ENCODE measurements around the gene CLEC9A.

The CLEC9A gene

DNA sequence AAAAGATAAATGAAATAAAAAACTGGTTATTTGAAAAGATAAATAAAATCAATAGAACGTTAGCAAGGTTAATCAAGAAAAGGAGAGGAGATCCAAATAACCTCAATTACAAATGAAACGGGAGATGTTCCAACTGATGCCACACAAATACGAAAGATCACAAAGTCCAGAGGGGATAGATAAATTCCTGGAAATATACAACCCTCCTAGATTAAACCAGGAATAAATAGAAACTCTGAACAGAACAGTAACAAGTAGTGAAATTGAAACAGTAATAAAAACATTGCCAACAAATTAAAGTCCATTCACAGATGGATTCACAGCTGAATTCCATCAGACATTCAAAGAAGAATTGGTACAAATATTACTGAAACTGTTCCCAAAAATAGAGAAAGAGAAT is 55.9 kb downstream of the CLEC9A start (continued):
- TF ChIP-seq ZNF112 (tag by site-specific recombination; IDR thresholded peaks at IDR 0.05) (no peak), GLIS1 (tag by site-specific recombination; IDR thresholded peaks at IDR 0.05) (no peak), ZNF155 (tag by site-specific recombination; IDR thresholded peaks at IDR 0.05) (no peak), ZNF514 (tag by site-specific recombination; IDR thresholded peaks at IDR 0.05) (no peak), ZNF530 (tag by site-specific recombination; IDR thresholded peaks at IDR 0.05; ENCODE audit: low read depth) (no peak), ZNF184 (tag by site-specific recombination; IDR thresholded peaks at IDR 0.05) (no peak)

DNA sequence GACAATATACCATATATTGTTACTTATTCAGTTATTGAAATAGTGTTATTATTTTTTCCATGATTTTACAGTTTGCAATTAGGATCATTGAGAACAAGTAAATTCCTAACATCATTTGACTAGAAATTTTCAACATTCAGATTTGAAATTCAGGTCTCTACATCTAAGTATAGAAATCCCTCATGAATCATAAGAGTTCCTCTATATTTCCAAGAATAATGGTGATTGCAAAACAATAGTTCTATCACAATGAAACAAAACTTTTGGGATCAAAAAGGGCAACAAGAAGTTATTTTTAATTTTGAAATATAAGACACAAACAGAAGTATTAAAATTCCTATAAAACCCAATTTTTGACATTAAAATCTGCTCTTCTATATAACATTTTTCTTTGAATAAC is 57.5 kb downstream of the CLEC9A start:
- TF ChIP-seq SP3 (tag by site-specific recombination; IDR thresholded peaks at IDR 0.05) (no peak), ZNF175 (tag by site-specific recombination; IDR thresholded peaks at IDR 0.05) (no peak)
- TF ChIP-seq, protein P1, sequence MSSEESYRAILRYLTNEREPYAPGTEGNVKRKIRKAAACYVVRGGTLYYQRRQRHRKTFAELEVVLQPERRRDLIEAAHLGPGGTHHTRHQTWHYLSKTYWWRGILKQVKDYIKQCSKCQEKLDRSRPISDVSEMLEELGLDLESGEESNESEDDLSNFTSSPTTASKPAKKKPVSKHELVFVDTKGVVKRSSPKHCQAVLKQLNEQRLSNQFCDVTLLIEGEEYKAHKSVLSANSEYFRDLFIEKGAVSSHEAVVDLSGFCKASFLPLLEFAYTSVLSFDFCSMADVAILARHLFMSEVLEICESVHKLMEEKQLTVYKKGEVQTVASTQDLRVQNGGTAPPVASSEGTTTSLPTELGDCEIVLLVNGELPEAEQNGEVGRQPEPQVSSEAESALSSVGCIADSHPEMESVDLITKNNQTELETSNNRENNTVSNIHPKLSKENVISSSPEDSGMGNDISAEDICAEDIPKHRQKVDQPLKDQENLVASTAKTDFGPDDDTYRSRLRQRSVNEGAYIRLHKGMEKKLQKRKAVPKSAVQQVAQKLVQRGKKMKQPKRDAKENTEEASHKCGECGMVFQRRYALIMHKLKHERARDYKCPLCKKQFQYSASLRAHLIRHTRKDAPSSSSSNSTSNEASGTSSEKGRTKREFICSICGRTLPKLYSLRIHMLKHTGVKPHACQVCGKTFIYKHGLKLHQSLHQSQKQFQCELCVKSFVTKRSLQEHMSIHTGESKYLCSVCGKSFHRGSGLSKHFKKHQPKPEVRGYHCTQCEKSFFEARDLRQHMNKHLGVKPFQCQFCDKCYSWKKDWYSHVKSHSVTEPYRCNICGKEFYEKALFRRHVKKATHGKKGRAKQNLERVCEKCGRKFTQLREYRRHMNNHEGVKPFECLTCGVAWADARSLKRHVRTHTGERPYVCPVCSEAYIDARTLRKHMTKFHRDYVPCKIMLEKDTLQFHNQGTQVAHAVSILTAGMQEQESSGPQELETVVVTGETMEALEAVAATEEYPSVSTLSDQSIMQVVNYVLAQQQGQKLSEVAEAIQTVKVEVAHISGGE (tag by site-specific recombination; conservative IDR thresholded peaks at IDR 0.05; ENCODE audit: low read depth) = no peak
- TF ChIP-seq, protein P2, sequence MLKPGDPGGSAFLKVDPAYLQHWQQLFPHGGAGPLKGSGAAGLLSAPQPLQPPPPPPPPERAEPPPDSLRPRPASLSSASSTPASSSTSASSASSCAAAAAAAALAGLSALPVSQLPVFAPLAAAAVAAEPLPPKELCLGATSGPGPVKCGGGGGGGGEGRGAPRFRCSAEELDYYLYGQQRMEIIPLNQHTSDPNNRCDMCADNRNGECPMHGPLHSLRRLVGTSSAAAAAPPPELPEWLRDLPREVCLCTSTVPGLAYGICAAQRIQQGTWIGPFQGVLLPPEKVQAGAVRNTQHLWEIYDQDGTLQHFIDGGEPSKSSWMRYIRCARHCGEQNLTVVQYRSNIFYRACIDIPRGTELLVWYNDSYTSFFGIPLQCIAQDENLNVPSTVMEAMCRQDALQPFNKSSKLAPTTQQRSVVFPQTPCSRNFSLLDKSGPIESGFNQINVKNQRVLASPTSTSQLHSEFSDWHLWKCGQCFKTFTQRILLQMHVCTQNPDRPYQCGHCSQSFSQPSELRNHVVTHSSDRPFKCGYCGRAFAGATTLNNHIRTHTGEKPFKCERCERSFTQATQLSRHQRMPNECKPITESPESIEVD (tag by site-specific recombination; IDR thresholded peaks at IDR 0.05) = no peak
- TF ChIP-seq, protein P3, sequence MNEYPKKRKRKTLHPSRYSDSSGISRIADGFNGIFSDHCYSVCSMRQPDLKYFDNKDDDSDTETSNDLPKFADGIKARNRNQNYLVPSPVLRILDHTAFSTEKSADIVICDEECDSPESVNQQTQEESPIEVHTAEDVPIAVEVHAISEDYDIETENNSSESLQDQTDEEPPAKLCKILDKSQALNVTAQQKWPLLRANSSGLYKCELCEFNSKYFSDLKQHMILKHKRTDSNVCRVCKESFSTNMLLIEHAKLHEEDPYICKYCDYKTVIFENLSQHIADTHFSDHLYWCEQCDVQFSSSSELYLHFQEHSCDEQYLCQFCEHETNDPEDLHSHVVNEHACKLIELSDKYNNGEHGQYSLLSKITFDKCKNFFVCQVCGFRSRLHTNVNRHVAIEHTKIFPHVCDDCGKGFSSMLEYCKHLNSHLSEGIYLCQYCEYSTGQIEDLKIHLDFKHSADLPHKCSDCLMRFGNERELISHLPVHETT (tag by site-specific recombination; IDR thresholded peaks at IDR 0.05) = no peak
- TF ChIP-seq, protein P4, sequence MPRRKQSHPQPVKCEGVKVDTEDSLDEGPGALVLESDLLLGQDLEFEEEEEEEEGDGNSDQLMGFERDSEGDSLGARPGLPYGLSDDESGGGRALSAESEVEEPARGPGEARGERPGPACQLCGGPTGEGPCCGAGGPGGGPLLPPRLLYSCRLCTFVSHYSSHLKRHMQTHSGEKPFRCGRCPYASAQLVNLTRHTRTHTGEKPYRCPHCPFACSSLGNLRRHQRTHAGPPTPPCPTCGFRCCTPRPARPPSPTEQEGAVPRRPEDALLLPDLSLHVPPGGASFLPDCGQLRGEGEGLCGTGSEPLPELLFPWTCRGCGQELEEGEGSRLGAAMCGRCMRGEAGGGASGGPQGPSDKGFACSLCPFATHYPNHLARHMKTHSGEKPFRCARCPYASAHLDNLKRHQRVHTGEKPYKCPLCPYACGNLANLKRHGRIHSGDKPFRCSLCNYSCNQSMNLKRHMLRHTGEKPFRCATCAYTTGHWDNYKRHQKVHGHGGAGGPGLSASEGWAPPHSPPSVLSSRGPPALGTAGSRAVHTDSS (tag by site-specific recombination; IDR thresholded peaks at IDR 0.05) = no peak
- CTCF ChIA-PET = no interaction called here

DNA sequence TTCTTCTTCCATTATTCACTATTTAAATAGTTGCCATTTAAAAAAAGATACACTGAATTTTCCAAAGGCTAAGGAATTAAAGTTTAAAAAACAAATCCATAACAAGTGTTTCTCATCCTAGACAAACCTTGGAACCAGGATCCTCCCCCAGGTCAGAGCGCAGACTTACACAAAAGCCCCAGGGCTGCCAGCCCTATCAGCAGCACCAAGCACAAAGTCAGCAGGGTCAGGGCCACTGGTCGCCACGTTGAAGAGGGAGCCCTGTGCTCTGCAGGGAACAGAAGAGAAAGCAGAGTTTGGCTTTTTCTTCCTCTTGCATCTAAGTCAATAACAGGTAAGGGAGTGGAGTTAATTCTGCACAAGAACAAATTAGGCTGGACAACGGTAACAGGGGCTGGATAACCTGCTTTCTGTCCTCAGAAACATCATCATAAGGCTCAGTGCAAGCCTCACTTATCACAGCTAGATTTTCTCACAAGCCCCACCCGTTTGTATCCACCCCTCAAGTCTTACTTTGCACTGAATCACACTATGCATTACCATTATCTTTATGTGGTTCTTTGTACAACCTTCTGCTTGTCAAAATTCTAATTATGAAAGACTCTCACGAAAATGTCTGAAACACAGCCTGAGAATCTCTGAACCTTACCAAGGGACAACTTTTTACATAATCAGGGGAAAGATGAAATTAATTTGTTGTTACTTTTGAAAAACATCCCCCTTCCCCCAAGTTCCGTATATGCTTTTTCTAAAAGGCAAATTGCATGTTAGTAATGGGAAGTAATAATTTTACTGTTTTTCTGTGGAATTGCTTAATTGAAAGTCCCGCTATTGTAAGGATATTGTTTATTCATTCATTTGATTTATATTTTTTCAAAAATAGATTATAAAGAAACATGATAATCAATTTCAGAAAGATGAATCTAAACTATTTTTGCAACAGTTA is 58.7 kb downstream of the CLEC9A start:
- CTCF ChIA-PET = no interaction called here
- H3K4me1 ChIP-seq (ENCODE audit: control insufficient read depth, insufficient read depth, low read length) = no peaks in the 10 kb centered on the region
- H3K27ac ChIP-seq (ENCODE audit: extremely low read depth, low read depth, low read length) = no peak overlapping the region
- no peaks in the 10 kb centered on the region for H3K9me3 ChIP-seq (ENCODE audit: control insufficient read depth, insufficient read depth, low read depth, low read length)
- no peaks in the 10 kb centered on the region for H3K36me3 ChIP-seq (ENCODE audit: control insufficient read depth in 2 of 2, insufficient read depth in 1 of 2, low read length in 2 of 2)
- POLR2A ChIA-PET = no interaction called here
- no peak overlapping the region for H3K4me3 ChIP-seq (ENCODE audit: low read depth, low read length)
- TF ChIP-seq KLF8 (tag by site-specific recombination; IDR thresholded peaks at IDR 0.05) = no peak
- TF ChIP-seq KLF1 (tag by site-specific recombination; IDR thresholded peaks at IDR 0.05) = no peak
- TF ChIP-seq ZNF521 (tag by site-specific recombination; IDR thresholded peaks at IDR 0.05) = no peak
- TF ChIP-seq, protein P5, sequence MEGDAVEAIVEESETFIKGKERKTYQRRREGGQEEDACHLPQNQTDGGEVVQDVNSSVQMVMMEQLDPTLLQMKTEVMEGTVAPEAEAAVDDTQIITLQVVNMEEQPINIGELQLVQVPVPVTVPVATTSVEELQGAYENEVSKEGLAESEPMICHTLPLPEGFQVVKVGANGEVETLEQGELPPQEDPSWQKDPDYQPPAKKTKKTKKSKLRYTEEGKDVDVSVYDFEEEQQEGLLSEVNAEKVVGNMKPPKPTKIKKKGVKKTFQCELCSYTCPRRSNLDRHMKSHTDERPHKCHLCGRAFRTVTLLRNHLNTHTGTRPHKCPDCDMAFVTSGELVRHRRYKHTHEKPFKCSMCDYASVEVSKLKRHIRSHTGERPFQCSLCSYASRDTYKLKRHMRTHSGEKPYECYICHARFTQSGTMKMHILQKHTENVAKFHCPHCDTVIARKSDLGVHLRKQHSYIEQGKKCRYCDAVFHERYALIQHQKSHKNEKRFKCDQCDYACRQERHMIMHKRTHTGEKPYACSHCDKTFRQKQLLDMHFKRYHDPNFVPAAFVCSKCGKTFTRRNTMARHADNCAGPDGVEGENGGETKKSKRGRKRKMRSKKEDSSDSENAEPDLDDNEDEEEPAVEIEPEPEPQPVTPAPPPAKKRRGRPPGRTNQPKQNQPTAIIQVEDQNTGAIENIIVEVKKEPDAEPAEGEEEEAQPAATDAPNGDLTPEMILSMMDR (tag by site-specific recombination; IDR thresholded peaks at IDR 0.05) = no peak
- TF ChIP-seq, protein P6, sequence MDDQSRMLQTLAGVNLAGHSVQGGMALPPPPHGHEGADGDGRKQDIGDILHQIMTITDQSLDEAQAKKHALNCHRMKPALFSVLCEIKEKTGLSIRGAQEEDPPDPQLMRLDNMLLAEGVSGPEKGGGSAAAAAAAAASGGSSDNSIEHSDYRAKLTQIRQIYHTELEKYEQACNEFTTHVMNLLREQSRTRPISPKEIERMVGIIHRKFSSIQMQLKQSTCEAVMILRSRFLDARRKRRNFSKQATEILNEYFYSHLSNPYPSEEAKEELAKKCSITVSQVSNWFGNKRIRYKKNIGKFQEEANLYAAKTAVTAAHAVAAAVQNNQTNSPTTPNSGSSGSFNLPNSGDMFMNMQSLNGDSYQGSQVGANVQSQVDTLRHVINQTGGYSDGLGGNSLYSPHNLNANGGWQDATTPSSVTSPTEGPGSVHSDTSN (CRISPR knock-in tag; IDR thresholded peaks at IDR 0.05) = no peak
- TF ChIP-seq ZNF214 (tag by site-specific recombination; IDR thresholded peaks at IDR 0.05; ENCODE audit: borderline replicate concordance) = no peak
- TF ChIP-seq ZNF394 (tag by site-specific recombination; IDR thresholded peaks at IDR 0.05; ENCODE audit: borderline replicate concordance) = no peak

More for the DNA sequence above, 57.5 kb downstream of the CLEC9A start:
- Histone ChIP-seq H3K27ac (ENCODE audit: extremely low read depth, low read depth, low read length) (no peak overlapping the region), H3K36me3 (ENCODE audit: control insufficient read depth in 2 of 2, insufficient read depth in 1 of 2, low read length in 2 of 2) (no peaks in the 10 kb centered on the region), H3K4me3 (ENCODE audit: low read depth, low read length) (no peak overlapping the region), H3K4me1 (ENCODE audit: control insufficient read depth, insufficient read depth, low read length) (no peaks in the 10 kb centered on the region), H3K9me3 (ENCODE audit: control insufficient read depth, insufficient read depth, low read depth, low read length) (no peaks in the 10 kb centered on the region)
- POLR2A ChIA-PET = no interaction called here

All from HEK293 (cell line).